NB4 (cell line): ENCODE data around the gene TNS1.

Experiments
- DNase-seq: peaks from one replicate; pipeline ENCODE4 v3.0.0; 2010; ENCODE audit warnings: low read depth
- H3K4me3 ChIP-seq: one replicate; pipeline ENCODE4 v1.5.1; 2011; ENCODE audit warnings: mild to moderate bottlenecking, low read depth, low read length, moderate library complexity
- MYC ChIP-seq: IDR thresholded peaks from 2 replicates; pipeline ENCODE4 v1.6.1; 2011; ENCODE audit warnings: low read depth, low read length
- POLR2A ChIP-seq: IDR thresholded peaks from 2 replicates; pipeline ENCODE4 v1.6.1; 2011; ENCODE audit warnings: mild to moderate bottlenecking; ENCODE audit not compliant: insufficient read length; ENCODE audit errors: extremely low read depth
- TF ChIP-seq, protein P1 (sequence below): IDR thresholded peaks from 2 replicates; pipeline ENCODE4 v1.6.1; 2011; ENCODE audit warnings: low read depth, low read length
- TF ChIP-seq, protein P2 (sequence below): IDR thresholded peaks from one replicate; pipeline ENCODE4 v1.5.1; 2012; ENCODE audit warnings: low read depth, low read length

Gene TNS1

DNA sequence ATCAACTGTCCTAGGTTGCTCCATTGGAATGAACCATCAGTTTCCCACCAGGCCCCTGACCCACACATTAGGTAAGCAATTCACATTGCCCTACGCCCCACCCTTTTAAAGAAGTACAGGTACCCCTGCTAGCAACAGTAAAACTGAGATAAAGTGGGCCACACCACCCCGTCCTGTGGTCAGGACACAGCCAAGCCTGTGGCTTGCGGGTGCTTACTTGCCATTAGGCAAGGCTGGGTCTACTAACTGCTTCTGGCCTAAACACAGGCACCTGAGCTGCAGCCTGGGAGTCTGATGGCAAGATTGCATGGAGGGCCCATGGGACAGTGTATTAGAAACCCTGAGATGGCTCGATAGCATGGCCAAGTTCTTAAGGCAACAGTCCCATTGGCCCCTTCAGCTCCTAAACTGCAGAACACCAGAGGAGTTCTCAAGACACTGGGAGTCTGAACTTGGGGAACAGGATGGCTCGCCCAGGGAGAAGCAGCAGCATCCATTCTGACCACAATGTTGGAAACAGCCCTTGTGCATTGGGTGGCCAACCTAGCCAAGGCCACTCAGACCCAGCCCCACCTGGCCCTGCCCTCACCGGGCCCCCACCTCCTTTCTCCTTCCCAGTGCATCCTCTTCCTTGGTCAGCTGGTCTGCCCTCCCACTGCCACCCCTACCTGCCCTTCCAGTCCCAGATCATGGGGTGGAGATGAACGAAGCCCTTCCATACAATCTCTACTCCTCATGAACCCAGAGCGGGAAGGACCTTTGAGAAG is 177.1 kb downstream of the TNS1 start:
- TF ChIP-seq, protein P1, sequence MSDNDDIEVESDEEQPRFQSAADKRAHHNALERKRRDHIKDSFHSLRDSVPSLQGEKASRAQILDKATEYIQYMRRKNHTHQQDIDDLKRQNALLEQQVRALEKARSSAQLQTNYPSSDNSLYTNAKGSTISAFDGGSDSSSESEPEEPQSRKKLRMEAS, result no peak
- TF ChIP-seq, protein P2, sequence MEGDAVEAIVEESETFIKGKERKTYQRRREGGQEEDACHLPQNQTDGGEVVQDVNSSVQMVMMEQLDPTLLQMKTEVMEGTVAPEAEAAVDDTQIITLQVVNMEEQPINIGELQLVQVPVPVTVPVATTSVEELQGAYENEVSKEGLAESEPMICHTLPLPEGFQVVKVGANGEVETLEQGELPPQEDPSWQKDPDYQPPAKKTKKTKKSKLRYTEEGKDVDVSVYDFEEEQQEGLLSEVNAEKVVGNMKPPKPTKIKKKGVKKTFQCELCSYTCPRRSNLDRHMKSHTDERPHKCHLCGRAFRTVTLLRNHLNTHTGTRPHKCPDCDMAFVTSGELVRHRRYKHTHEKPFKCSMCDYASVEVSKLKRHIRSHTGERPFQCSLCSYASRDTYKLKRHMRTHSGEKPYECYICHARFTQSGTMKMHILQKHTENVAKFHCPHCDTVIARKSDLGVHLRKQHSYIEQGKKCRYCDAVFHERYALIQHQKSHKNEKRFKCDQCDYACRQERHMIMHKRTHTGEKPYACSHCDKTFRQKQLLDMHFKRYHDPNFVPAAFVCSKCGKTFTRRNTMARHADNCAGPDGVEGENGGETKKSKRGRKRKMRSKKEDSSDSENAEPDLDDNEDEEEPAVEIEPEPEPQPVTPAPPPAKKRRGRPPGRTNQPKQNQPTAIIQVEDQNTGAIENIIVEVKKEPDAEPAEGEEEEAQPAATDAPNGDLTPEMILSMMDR, result no peak
- DNase-seq, result no peak
- H3K4me3 ChIP-seq, result no peak overlapping the region

DNA sequence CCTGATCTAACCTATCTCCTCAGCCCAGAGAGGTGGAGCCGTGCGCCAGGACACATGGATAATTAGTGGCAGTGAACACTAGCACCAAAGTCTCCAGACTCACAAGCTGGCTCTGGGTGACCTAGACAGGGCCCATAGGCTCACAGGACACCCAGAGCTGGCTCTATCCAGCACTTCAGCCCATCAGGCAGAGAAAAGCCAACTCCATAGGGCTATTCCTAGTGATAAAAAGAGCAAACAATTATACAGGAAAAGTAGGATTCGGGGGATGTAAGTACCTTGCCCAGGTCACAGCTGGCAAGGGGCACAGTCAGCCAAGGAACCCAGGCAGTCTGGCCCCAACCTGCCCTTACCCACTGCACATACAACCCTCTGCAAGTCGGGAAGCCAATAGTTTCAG is 178.6 kb downstream of the TNS1 start:
- no peak for DNase-seq
- no peak for TF ChIP-seq POLR2A
- no peak for TF ChIP-seq MYC
- TF ChIP-seq, protein P1, result no peak
- TF ChIP-seq, protein P2, result no peak

DNA sequence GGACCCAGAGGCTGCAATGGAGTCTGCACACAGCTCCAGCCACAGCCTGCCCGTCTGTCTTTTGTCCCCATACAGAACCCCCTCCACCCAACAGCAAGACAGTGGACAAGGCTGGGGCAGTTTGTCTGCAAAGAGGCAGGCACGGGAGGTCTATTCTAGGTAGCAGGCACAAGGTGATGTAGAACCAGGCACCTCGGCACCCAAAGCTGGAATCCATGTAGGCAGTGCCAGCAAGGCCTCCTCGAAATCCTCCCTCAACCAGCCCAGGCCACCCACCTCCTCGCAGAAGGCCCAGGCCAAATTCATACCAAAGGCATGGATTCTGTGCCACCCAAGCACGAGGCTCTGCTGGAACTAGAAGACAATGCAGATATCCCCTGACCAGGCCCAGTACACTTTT is 179.2 kb downstream of the TNS1 start:
- H3K4me3 ChIP-seq, result no peak overlapping the region
- no peak for DNase-seq

More for the DNA sequence above, 178.6 kb downstream of the TNS1 start:
- H3K4me3 ChIP-seq, result no peak overlapping the region

DNA sequence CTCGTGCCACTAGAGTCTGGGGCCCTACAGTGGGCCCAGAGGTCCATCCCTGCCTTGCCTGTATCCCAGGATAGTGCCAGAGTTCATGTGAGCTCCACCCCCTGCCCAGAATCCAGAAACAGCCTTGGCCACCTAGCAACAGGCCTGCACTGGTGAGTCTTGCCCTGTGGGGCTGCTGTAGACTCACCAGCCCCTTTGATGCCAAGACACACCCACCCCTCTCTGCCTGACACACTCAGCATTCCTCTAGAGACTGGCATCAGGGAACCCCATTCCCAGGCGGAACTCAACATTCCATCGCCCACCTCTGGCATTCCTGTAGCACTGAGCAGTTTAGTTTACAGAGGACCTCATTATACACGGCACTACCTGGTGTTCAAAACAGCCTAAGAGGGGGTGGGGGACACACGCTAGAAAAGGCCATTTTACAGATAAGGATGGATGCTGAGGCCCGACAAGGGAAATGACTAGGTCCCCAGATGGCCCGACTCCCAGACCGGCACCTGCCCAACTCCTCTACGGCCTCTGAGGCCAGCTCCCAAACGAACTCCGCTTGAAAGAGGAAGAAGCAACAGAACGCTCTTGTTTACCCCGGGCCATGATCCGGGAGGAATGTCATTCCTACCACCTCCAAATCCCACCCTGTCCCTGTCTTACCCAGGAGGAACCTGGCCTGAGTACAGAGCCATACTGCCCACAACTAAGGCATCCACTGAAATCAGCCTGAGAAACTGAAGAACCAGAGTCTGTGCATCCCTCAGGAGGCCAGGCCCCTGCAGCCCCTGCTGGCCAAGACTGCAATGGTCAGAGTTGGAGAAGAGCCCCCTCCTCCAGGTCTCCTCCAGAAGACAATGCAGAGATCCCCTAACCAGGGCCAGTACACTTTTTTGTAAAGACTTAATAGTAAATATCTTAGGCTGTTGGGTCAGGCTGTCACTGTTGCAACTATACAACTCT is 180.2 kb downstream of the TNS1 start:
- DNase-seq, result no peak
- H3K4me3 ChIP-seq, result no peak overlapping the region
- no peak for TF ChIP-seq POLR2A
- TF ChIP-seq, protein P1, result no peak
- no peak for TF ChIP-seq MYC
- TF ChIP-seq, protein P2, result no peak

More for the DNA sequence above, 179.2 kb downstream of the TNS1 start:
- TF ChIP-seq MYC (no peak), POLR2A (no peak)
- TF ChIP-seq, protein P1, result no peak
- TF ChIP-seq, protein P2, result no peak

DNA sequence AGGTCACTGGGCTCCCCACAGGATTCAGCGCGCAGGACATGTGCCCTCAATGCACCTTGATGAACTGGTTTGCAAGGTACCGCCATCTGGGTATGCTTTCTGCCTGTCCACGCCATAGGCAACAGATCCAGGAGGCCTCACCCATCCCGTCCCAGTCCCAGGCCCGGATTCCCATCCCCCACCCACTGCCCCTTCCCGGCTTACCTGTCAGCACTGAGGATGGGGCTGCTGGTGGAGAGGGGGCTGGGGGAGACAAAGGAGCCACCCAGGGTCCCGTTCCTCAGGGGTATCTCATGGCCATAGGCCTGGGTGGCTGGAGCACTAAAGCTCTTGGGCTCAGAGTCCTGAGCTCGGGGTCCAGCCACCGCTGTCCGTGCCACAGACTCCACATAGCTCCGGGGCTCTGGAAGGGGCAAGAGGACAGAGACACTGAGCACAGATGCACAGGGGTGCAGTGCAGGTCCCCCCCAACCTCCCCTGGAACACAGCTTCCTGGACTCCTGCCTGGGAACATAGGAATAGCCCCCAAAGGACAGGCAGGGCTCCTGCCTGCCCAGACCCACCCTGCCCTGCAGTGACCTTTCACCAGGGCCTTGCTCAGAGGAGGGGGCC is 181.2 kb downstream of the TNS1 start:
- TF ChIP-seq, protein P2, result no peak
- TF ChIP-seq, protein P1, result no peak
- TF ChIP-seq POLR2A (no peak), MYC (no peak)
- no peak for DNase-seq
- no peak overlapping the region for H3K4me3 ChIP-seq
